Hematopoietic multipotent progenitor cell (in vitro differentiated cells): Measurements from ENCODE around the gene MBD3. TPM values are rescaled to one million over a fixed set of nuclear protein-coding genes. Genes with fewer than 3 reads are reported as not detected.

Experiments used
- DNase-seq, 3 donors: peaks; one replicate each; pipeline ENCODE4 v3.0.0-alpha.2; 2011 to 2015; ENCODE audit warnings: low read depth in 2 of 3, low spot score in 2 of 3
- total RNA-seq: library from RNA; depleted of rRNA; stranded (reverse); fragments of >200 nt; gene quantifications from one replicate; pipeline ENCODE4 v1.2.3, GENCODE V29; 2012

The MBD3 gene
- total RNA-seq, 1 donor, result 80.2 TPM

DNA sequence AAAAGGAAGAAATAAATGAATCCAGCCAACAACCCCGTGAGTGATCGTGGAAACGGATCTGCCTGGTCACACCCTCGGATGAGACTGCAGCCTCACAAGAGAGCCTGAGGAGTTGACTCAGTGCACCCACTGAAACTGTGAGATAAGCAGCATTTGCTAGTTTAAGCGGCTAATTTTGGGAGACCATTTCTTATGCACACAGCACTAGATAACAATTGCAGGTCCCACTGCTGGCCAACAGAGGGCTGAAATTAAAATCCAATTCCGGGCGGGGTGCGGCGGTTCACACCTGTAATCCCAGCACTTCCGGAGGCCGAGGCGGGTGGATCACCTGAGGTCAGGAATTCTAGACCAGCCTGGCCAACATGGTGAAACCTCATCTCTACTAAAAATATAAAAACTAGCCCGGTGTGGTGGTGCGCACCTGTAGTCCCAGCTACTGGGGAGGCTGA, 9.0 kb upstream of the MBD3 start:
- no peak for DNase-seq

DNA sequence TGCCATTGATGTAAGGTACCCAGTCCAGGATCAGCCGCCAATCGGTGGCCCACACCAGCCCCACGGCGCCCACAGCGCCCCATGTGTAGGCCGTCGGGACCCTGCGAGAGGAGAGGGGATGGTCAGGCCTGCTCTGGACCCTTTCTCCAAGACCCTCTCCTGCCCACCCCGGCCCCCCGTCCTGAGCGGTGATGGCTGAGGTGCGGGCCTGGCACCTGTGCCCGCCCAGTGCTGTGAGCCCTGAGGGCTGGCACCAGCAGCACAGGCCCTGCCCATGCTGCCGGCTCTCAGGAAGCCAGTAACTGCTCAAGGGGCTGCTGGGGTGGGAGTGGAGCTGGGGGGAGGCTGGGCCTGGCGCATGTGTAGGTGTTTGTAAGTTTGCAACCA, 6.8 kb upstream of the MBD3 start:
- DNase-seq, result no peak

DNA sequence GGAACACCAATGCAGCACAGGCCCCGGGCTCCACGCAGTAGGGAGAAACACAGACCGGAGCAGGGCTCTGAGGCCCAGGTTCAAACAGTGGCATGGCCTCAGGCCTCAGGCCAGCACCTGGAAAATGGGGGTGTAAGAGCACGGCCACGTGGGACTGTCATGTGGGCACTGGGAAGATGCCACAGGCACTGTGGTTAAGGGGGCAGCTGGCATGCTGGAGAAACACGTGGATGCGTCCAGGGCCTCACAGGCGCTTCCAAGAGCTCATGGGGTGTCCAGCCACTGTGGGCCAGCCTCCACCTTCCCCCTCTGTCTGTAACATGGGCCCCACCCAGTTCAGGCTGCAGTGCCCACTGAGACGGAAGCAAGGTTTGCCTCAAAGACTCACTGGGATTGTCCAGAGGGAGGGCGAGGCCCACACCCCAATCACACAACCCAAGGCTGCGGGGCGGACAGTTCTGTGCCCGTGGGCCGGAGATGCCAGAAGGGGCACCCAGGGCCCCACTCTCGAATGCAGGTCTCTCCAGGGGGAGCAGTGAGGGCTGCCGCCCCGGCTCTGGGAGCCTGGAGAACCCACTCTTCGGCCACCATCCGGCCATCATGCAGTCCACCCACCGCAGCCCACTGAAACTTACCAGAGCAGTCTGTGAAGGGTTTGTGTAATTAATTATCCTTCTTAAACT, 6.3 kb upstream of the MBD3 start:
- DNase-seq, result no peak

DNA sequence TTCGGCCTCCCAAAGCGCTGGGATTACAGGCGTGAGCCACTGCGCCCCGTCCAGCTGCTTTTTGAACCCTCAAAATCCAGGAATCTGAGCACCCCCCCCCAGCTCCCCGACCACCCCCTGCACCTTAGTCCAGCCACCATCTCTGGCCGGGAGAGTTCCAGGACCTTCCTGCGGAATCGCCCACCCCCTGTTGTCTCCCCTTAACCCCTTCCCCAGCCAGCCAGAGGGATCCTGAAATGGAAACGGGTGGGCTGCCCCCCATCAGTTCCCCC, 772 bp upstream of the MBD3 start:
- no peak for DNase-seq

DNA sequence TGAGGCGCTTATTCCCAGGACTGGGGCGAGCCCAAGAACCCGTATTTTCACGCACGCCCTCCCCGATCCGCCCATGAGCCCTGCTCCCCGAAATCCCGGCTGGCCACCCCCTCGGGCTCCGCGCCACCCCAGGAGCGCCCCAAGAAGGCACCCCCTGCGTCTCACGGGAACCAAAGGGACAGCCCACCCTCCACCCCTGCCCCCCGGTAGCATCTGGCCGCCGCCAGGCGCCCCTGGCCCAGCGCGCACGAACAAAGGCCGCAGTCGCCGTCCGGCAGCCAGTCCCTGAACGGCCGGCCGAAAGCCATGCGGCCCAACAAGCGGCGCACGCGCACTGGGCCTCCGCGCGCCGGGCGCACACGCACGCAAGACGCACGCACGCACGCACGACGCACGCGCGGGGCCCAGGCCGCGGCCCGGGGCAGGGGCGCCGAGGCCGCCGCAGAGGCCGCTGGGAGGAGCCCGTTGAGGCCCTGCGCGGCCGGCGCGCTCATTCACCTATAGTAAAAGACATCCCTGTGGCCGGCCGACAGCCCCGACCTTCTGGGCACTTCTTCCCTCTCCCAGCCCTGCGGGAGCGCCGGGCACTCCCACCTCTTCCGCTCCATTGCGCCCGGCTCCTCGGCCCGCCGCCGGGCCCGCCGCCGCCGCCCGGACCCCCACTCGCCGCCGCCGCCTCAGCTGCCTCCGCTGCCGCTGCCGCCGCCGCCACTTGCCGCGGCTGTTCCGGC, 476 bp downstream of the MBD3 start:
- peak; percentile 82 to 87 (median 83) for DNase-seq

DNA sequence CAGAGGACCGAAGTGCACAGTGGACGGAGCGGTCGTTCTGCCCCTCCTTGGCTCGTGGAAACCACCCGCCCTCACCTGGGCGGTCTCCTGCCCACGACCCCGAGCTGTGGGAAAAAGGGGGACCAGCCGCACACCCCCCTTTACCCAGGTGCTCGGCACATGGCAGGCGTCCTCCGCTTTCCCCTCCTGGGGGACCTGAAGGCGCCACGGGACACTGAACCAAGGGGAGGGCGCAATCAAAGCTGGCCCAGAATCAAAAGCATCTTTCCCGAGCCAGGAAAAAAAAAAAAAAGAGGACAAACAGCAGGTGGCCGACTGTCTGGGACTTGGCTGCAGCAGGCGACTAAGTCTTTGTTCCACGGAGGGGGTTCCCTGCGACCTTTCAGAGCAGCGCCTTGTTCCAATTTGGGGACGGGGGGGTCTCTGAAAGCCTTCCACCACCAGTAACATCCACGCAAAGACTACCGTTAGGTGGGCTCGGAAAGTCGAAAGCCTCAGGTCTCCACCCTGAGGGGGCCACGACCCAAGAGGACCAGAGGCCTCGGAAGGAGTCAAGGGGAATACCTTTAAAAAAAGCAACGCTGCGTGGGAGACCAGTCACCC, 1.1 kb downstream of the MBD3 start:
- DNase-seq, result no peak

DNA sequence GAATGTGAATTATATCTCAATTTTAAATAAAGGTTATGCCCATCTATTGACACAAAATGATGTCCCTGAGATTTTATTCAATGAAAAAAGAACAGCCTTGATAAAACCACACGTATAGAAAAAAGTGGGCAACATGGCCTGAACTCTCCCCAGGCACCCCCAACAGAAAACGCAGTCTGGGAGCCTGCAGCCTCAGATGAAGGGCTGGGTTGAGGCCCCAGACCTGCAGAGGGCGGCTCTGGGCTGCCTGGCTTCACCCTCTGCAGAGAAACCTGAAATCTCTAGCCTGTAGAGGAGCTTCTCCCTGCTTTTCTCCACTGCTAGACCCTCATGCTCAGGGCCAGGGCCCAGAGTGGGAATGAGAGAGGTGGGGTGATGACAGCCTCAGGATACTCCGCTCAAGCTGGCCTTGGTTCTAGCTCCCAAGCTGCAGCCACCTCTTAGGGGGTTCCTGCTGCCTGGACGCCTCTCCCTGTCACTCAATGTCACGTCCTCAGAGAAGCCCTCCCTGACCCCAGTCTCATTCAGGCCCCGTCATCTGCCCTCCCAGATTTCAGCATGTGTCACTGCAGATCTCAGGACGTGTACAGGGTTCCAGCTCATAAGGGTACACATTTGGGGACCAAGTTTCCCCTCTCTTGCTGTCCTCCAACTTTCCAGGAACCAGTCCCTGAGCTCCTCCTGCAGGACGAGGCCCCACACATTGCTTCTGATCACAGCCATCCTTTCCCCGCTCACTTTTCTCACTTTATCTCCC, 1.8 kb downstream of the MBD3 start:
- peak in 2 of 3 donors; percentile 43 to 47 for DNase-seq

DNA sequence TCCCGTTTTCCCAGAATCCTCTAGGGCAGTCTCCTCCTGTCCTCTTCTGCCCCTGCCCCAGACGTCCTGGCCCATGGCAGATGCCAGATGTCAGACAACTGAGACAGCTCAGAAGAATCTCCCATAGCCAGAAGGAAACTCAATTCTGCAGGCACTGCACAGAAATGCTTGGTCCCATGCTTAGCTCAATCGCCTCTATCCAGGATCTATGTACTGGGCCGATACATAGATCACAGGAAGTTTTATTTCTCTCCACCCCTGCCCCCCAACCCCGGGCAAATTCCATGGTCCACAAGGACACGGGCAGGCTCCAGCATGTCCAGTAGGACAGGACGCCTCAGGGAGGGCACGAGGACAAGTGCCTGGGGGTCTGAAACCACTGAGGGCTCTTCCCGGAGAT, 4.8 kb downstream of the MBD3 start:
- no peak for DNase-seq

DNA sequence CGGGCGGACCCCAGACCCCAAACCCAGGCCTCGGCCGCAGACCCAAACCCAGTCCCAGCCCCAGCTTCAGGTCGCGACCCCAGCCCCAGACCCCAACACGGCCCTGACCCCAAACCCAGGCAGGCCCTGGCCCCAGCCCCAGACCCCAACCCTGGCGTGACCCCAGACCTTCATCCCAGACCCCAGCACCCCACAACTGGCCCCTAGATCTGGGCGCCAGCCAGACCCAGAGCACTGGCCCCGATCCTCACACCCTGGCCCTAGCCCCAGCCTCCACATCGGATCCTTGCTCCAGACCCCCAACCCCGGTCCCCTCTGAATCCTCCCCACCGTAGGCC, 7.5 kb downstream of the MBD3 start:
- no peak for DNase-seq

DNA sequence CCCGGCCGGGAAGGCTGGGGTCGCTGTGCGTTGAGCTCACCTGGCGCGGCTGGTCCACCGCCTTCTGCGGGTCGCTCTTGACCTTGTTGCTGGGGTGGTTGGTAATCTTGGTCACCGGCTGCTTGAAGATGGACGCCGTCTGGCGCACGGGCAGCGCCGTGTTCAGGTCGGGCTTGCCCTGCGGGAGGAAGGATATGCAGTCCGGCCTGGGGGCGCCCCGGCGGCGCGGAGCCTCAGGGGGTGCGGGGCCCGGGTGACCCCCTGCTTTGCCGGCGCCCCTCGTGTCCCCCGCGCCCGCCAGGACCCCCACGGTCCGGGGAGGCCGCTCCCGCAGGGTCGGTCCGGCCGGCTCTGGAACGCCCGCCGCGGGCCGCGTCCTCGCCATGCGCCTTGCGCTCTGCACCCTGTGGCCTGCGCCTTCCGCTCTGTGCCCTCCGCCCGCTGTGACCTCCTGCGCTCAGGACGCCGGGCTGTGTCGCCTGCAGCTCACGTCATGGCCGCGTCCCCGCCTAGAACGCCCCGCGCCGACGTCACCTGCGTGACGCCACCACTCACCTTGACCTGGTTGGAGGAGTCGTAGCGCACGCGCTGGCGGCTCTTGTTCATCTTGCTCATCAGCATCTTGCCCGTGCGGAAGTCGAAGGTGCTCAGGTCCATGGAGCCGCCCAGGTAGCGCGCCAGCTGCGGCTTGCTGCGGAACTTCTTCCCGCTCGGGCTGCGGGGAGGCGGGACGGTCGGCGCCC, 8.0 kb downstream of the MBD3 start:
- DNase-seq, result no peak

DNA sequence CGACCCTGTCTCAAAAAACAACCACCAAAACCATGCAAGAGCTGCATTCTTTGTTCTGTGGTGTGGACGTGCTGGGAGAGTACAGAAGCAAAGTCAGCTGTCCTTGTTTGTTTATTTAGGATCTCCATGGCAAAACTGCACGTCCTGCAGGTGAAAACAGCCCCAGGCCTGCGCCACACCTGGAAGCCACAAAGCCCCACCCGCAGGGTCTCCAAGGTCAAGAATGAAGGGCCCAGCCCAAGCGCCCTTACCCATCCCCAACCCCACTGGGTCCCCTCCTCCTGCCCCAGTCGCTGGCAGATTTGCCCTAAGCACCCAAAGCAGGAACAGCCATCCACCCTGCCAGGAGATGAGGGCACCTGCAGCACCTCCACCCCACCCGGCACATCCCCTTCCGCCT, 10.5 kb downstream of the MBD3 start:
- no peak for DNase-seq

DNA sequence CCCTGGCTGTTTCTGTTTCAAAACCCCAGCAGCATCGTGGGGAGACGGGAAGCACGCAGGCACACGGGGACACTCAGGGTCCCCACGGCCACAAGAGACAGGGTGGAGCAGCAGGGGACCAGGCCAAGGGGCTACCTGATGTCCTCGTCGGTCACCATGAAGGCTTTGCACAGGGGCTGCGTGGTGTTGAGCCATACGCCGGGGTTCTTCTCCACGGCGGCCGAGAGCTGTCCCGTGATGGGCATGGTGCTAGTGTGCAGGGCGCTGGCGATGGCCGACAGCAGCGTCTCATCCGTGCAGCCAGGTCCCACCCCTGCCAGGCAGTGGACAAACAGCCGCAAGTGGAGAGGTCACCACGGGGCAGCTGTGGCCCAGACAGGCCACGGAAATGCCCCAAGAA, 11.7 kb downstream of the MBD3 start:
- no peak for DNase-seq

DNA sequence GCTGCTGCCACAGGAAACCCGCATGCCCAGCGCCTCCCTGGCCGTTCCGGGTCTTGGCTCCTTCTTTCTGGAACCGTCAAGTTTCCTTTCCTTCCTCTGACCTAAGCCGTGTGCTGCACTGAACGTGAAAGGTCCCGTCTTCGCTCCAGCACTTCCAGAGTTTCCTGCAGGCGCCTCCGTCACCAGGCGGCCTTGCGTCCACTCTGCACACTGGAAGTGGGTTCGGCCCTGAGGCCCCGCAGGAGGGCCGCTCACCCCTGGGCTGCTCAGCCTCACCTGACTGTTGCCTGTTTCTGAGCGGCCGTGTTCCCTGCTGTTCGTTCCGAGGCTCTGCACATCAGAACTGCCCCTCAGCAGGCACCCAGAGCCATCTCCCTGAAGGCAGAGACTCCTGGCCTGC, 12.3 kb downstream of the MBD3 start:
- DNase-seq, result no peak

DNA sequence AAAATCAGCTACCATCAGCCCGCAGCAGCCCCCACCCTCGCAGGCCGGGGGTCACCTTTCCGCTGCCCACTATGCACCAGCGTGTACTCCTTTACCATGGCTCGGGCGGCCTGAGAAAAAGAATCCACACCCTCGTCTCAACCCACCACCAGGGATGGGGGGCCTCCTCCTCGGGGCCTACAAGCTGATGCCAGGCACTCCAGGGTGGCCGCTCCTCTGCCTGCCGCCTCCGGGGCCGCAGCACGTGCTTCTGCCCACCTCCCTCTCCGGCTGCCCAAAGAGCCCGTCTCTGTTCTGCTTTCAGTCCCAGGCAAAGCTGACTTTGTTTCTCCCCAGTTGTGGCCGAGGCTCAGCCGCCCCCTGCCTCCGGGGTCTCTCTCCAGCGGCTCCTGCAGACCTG, 13.4 kb downstream of the MBD3 start:
- no peak for DNase-seq

DNA sequence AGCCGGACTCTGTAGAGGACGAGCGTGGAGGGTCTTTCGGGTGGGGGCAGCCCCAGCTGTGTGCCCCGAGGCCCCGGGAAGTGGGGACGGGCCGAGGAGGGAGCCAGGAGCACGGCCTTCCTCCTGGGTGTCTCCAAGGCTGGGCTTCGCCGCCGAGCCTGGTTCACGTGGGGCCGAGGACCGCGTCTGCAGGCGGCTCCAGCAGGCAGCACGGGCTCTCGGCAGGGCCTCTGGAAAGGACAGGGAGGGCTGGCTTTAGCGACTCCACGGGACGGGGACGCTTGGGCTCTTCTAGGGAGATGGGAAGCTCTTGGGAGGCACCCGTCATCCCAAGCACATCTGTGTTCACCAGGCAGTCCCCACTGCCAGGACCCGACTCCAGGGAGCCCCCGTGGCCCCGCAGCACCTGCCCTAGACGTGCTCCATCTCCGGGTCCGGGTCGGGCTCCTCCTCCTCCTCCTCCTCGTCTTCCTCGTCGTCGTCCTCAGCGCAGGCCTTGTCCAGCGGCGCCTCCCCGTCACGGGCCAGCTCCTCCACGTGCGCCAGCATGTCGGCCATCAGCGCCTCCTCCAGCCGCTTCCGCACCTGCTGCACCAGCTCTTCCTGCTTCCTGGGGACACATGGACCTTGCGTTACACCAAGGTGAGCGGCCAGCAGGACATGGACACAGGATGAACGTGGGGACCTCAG, 14.6 kb downstream of the MBD3 start:
- no peak for DNase-seq

DNA sequence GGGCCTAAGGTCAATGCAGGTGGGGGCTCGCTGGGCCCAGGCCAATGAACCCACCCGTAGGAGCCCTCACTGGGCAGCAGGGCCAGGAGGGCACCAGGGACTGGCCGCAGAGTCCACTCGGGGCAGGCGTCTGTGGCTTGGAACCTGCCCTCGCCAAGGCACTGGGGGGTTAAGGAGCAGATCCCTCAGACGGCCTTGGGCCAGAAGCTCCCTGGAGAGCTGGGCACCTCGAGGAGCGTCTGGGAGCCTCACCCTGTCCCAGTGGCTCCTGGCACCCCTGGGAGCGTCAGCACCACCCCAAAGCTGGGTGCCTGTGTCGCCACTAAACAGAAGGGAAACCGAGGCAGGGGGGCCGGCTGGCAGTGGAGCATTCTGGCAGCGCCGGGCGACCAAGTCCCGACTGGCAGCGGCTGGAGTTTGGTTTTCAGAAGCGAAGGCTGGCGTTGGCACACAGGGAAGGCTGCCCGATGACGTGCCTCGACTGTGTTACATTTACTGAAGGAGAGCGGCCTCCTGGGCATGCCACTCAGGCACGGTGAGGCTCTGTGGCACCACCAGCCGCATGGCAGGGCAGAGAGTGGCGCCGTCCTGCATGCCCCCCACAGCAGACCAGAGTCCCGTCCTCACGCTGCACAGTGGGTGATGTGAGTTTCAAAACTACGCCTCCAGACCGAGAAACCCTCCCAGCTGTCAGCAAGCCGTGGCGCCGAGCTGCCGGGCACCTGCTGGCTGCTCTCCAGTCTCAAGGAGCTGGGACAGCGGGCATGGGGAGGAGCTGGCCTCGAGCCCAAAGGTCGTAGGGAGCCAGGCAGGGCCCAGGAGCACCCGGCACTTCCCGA, 15.4 kb downstream of the MBD3 start:
- DNase-seq, result no peak

DNA sequence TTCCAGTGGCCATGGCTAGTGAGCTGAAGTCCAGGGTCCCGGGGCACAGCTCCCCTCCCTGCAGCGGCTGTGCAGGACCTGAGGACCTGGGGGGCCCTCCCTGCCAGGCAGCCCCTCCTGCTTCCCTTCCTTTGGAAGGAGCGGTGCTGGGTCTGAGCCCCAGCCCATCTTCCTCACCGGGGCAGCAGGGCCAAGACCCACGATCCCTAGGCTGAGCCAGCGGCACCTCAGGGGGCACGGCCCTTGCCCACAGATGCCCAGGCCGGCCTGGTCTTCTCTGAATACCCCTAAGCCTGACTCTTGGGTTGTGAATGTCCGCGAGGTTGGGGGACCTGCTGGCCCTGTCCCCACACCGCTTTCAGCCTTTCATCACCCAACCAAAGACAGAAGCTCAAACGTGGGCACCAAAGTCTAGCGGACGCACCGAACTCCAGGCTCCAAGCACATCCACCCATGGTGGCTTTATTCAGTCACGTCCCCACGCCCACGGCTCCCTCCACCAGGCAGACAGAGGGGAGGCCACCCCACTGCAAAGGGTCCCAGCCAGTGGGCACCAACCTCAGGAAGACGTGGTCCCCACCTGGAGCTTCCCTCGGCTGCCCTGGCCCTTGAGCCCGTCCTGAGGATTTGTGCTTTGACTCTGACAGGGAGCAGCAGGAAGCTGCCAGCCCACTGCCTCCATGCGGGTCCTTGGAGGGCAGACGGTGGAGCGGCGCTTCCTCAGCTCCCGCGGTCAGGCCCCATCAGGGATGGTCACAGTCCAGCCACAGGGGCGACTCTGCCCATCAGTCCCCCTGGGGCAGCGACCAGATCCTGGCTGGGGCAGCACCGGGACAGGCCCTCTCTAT, 16.2 kb downstream of the MBD3 start:
- no peak for DNase-seq

DNA sequence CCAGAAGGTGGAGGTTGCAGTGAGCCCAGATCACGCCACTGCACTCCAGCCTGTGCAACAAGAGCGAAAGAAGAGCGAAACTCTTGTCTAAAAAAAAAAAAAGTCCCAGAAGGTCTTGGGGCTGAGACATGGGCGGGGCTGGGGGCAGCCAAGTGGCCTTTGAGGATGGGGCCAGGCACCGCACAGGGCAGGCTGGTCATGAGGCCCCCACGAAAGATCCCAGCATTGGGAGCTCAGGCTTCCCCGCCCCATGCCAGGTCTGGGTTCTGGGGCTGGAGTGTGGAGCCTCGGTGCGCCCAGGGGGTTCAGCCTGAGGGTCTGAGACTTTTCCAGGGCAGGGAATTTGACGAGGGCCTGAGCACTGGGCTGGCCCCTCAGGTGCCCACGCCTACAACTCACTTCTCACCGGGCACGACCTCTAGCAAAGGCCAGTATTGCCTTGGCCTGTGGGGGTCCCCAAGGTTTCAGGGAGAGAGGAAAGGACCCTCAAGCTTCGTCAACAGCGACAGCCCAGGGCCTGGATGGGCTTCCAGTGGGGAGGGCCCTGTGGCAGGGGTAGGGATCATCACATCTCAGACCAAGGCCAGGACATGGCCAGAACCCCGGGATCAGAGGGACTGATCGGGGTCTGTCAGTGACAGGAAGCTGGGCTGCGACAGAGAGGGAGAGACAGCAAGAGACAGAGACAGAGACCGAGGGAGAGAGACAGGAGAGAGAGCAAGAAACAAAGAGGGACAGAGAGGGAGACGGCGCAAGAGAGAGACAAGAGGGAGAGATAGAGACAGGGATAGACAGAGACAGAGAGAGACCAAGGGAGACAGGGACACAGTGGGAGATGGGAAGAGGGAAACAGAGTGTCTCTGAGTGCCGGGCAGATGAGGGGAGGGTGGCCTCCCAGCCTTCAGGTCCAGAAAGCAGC, 17.1 kb downstream of the MBD3 start:
- DNase-seq, result no peak
